Ascending aorta (tissue), 2 donors: Measurements from ENCODE around the gene GNB5. TPM values are rescaled to one million over a fixed set of nuclear protein-coding genes. Genes with fewer than 3 reads are reported as not detected.
"Not testable (repeated sequence)": the region's sequence is repeated elsewhere in the genome, so short reads cannot be mapped to it uniquely, and the experiment has no call there.

Experiments
- DNase-seq, 2 donors: peaks; one replicate each; pipeline ENCODE4 v3.0.0-alpha.2; 2019; ENCODE audit warnings: low spot score in 2 of 2
- H3K27ac ChIP-seq, 2 donors: fragments of 200-600 bp; sonication (generic); one replicate each; pipeline ENCODE4 v1.5.1; 2016 to 2017; ENCODE audit warnings: mild to moderate bottlenecking in 1 of 2
- H3K27me3 ChIP-seq: fragments of 200-600 bp; sonication (generic); one replicate; pipeline ENCODE4 v1.5.1; 2017
- H3K36me3 ChIP-seq, 2 donors: fragments of 200-600 bp; sonication (generic); one replicate each; pipeline ENCODE4 v1.5.1; 2016
- H3K4me1 ChIP-seq, 2 donors: fragments of 200-600 bp; sonication (generic); one replicate each; pipeline ENCODE4 v1.5.1; 2016 to 2017; ENCODE audit warnings: mild to moderate bottlenecking in 1 of 2
- H3K4me3 ChIP-seq, 2 donors: fragments of 200-600 bp; sonication (generic); one replicate each; pipeline ENCODE4 v1.5.1; 2016 to 2017; ENCODE audit warnings: mild to moderate bottlenecking in 1 of 2
- H3K9me3 ChIP-seq, 2 donors: fragments of 200-600 bp; sonication (generic); one replicate each; pipeline ENCODE4 v1.5.1; 2016
- CTCF ChIP-seq, 3 experiments: fragments of 200-600 bp in 2 of 3; fragments of 450-650 bp in 1 of 3; sonication (generic) in 2 of 3; IDR thresholded peaks; one replicate each; pipeline ENCODE4 v1.5.1; 2016 to 2019; ENCODE audit warnings: antibody characterized with exemption in 3 of 3, mild to moderate bottlenecking in 1 of 3, moderate library complexity in 1 of 3
- intact Hi-C: fragments of 100-400 bp; cut with DNase I; formaldehyde crosslinking; loops from one replicate; pipeline ENCODE4 v1.15.1; 2023
- total RNA-seq: library from RNA; depleted of rRNA; stranded (reverse); fragments of >200 nt; gene quantifications from one replicate; pipeline ENCODE4 v1.1.0, GENCODE V29; 2016

Gene GNB5
- total RNA-seq, 1 donor from 2014 or later, result 8.8 TPM

DNA sequence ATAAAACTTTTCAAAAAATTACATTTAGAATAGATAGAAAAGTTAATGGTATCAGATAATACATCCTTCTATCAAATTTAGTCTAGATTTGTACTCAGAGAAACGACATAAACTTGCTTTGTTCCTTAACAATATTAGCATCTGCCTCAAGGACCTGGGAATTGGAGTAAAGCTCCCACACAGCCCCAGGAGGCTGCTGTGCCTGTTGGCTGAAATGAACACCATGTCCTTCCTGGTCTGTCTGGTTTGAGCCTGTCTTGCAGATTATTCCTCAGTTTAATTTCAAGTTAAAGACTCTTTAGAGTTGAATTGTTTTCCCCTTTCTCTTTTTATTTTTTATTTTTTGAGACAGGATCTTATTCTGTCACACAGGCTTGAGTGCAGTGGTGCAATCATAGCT is 19.4 kb downstream of the GNB5 start:
- Histone ChIP-seq H3K4me1 (no peaks in the 10 kb centered on the region), H3K9me3 (no peaks in the 10 kb centered on the region), H3K27ac (no peak overlapping the region), H3K36me3 (no peaks in the 10 kb centered on the region), H3K4me3 (no peak overlapping the region), H3K27me3 (no peaks in the 10 kb centered on the region)
- TF ChIP-seq CTCF (IDR thresholded peaks at IDR 0.05), result no peak
- intact Hi-C loops, result no loop called here
- DNase-seq, result no peak

DNA sequence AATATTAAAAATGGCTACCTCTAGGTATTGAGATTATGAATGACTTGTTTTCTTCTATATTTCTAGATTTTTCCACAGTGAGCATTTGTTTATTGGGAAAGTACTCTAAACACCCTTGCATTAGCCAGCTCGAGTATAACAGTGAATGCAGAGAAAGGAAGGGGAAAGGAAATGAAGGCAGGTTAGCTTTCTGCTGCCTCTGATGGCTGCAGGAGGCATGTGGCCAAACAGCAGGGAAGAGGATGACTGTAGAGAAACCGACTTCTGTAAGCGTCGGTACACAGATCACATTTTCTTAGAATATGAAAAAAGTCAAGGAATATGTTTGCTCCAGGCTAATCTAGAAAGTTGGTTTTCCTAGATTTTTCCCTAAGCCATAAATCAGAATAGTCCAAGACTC is 19.8 kb downstream of the GNB5 start:
- no peak overlapping the region for H3K4me3 ChIP-seq
- H3K4me1 ChIP-seq, result no peaks in the 10 kb centered on the region
- intact Hi-C loops, result no loop called here
- no peak for DNase-seq
- H3K27ac ChIP-seq, result no peak overlapping the region
- TF ChIP-seq CTCF (IDR thresholded peaks at IDR 0.05), result no peak
- H3K27me3 ChIP-seq, result no peaks in the 10 kb centered on the region
- H3K36me3 ChIP-seq, result no peaks in the 10 kb centered on the region
- no peaks in the 10 kb centered on the region for H3K9me3 ChIP-seq

DNA sequence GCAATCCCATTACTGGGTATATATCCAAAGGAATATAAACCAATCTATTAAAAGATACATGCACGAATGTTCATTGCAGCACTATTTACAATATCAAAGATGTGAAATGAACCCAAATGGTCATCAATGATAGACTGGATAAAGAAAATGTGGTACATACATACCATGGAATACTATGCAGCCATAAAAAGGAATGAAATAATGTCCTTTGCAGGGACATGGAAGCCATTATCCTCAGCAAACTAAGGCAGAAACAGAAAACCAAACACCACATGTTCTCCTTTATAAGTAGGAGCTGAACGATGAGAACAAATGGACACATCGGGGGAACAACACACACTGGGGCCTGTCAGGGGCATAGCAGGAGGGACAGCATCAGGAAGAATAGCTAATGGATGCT is 21.0 kb downstream of the GNB5 start:
- H3K4me1 ChIP-seq, H3K4me3 ChIP-seq, DNase-seq, H3K36me3 ChIP-seq, intact Hi-C loops, H3K9me3 ChIP-seq, H3K27me3 ChIP-seq, H3K27ac ChIP-seq: not testable (repeated sequence)

GRCh38 chr15:52165494-52166131 is 25.6 kb downstream of the GNB5 start:
- H3K27ac ChIP-seq, H3K27me3 ChIP-seq, DNase-seq, intact Hi-C loops, H3K4me3 ChIP-seq, H3K4me1 ChIP-seq, H3K9me3 ChIP-seq: not testable (repeated sequence)
- H3K36me3 ChIP-seq, result peaks cover 6 to 24% of the 10 kb centered on the region in 2 donors

GRCh38 chr15:52164631-52165265 is 26.4 kb downstream of the GNB5 start:
- H3K36me3 ChIP-seq, result peaks cover 6 to 24% of the 10 kb centered on the region in 2 donors
- intact Hi-C loops, result no loop called here
- no peak overlapping the region for H3K27ac ChIP-seq
- DNase-seq, result no peak
- no peak for TF ChIP-seq CTCF (IDR thresholded peaks at IDR 0.05)
- no peaks in the 10 kb centered on the region for H3K4me1 ChIP-seq
- H3K4me3 ChIP-seq, result no peak overlapping the region
- H3K9me3 ChIP-seq, result no peaks in the 10 kb centered on the region
- H3K27me3 ChIP-seq, result no peaks in the 10 kb centered on the region

- TF ChIP-seq CTCF (IDR thresholded peaks at IDR 0.05), result no peak
- Histone ChIP-seq H3K27ac (no peak overlapping the region), H3K9me3 (no peaks in the 10 kb centered on the region), H3K27me3 (no peaks in the 10 kb centered on the region), H3K36me3 (peaks cover 6 to 30% of the 10 kb centered on the region in 2 donors), H3K4me1 (no peaks in the 10 kb centered on the region), H3K4me3 (no peak overlapping the region)
- DNase-seq, result no peak
- intact Hi-C loops, result no loop called here
Measured at GRCh38 chr15:52163321-52164190, 27.6 kb downstream of the GNB5 start.
